ENCODE results near the gene SMIM41. TPM values are rescaled to one million over a fixed set of nuclear protein-coding genes. Genes with fewer than 3 reads are reported as not detected.

Gene SMIM41
- total and polyA plus RNA-seq, 4 donors: 0.03 to 0.50 (median 0.24) TPM; not detected in 1

- 22% methylated on average over 9 of the region's 9 CpGs for WGBS
- Histone ChIP-seq H3K4me1 (ENCODE audit: control insufficient read depth in 4 of 4, insufficient read depth in 4 of 4, low read length in 3 of 4) (peaks cover 8 to 39% (median 26%) of the 10 kb centered on the region in 4 donors), H3K27me3 (ENCODE audit: control insufficient read depth in 4 of 4, insufficient read depth in 4 of 4, low read length in 3 of 4) (no peaks in the 10 kb centered on the region), H3K4me3 (ENCODE audit: low read depth in 1 of 3, low read length in 3 of 3) (no peak overlapping the region), H3K36me3 (ENCODE audit: control insufficient read depth in 4 of 4, insufficient read depth in 3 of 4, low read depth in 1 of 4, low read length in 3 of 4) (peaks cover 5 to 24% (median 15%) of the 10 kb centered on the region in 4 donors), H3K9ac (ENCODE audit: low read depth in 1 of 2, low read length in 2 of 2) (peak overlapping the region in 1 of 2 donors; percentile 16), H3K9me3 (ENCODE audit: control insufficient read depth in 4 of 4, low read length in 3 of 4) (no peaks in the 10 kb centered on the region), H3K27ac (ENCODE audit: low read depth in 1 of 2, low read length in 2 of 2) (peak overlapping the region; percentile 80 to 81)
- DNase-seq (ENCODE audit: low spot score): no peak
- TF ChIP-seq HNF4A (conservative IDR thresholded peaks at IDR 0.05) (no peak), FOXA1 (IDR thresholded peaks at IDR 0.05) (no peak), ZBTB33 (IDR thresholded peaks at IDR 0.05) (no peak), RAD21 (IDR thresholded peaks at IDR 0.05) (no peak), GABPA (IDR thresholded peaks at IDR 0.05 in 1 of 2, conservative IDR thresholded peaks at IDR 0.05 in 1 of 2) (no peak), REST (IDR thresholded peaks at IDR 0.05) (no peak), FOXA2 (IDR thresholded peaks at IDR 0.05) (no peak), SP1 (IDR thresholded peaks at IDR 0.05) (no peak), JUND (IDR thresholded peaks at IDR 0.05) (no peak)
- TF ChIP-seq, protein P1, sequence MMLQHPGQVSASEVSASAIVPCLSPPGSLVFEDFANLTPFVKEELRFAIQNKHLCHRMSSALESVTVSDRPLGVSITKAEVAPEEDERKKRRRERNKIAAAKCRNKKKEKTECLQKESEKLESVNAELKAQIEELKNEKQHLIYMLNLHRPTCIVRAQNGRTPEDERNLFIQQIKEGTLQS (IDR thresholded peaks at IDR 0.05): no peak
- TF ChIP-seq, protein P2, sequence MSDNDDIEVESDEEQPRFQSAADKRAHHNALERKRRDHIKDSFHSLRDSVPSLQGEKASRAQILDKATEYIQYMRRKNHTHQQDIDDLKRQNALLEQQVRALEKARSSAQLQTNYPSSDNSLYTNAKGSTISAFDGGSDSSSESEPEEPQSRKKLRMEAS (IDR thresholded peaks at IDR 0.05): no peak
Observed at GRCh38 chr12:52081263-52081733, 1.8 kb downstream of the SMIM41 start.

GRCh38 chr12:52082026-52082668 lies 2.6 kb downstream of the SMIM41 start:
- peaks cover 0 to 15% (median 8%) of the 10 kb centered on the region in 4 donors for H3K36me3 ChIP-seq (ENCODE audit: control insufficient read depth in 4 of 4, insufficient read depth in 3 of 4, low read depth in 1 of 4, low read length in 3 of 4)
- DNase-seq (ENCODE audit: low spot score): peak; percentile 52
- H3K4me1 ChIP-seq (ENCODE audit: control insufficient read depth in 4 of 4, insufficient read depth in 4 of 4, low read length in 3 of 4): peaks cover 8 to 43% (median 26%) of the 10 kb centered on the region in 4 donors
- no peaks in the 10 kb centered on the region for H3K9me3 ChIP-seq (ENCODE audit: control insufficient read depth in 4 of 4, low read length in 3 of 4)
- 23% methylated on average over 13 of the region's 13 CpGs for WGBS
- H3K27ac ChIP-seq (ENCODE audit: low read depth in 1 of 2, low read length in 2 of 2): peak overlapping the region; percentile 80 to 81
- H3K27me3 ChIP-seq (ENCODE audit: control insufficient read depth in 4 of 4, insufficient read depth in 4 of 4, low read length in 3 of 4): no peaks in the 10 kb centered on the region
- H3K9ac ChIP-seq (ENCODE audit: low read depth in 1 of 2, low read length in 2 of 2): no peak overlapping the region
- H3K4me3 ChIP-seq (ENCODE audit: low read depth in 1 of 3, low read length in 3 of 3): peak overlapping the region in 1 of 3 donors; percentile 4
- TF ChIP-seq RXRA (IDR thresholded peaks at IDR 0.05) (peak; percentile 94 to 97), CTCF (IDR thresholded peaks at IDR 0.05; ENCODE audit: low read depth, low read length, missing input control) (no peak), RAD21 (IDR thresholded peaks at IDR 0.05) (peak; percentile 39 to 42), SP1 (IDR thresholded peaks at IDR 0.05) (peak; percentile 91), ZBTB33 (IDR thresholded peaks at IDR 0.05) (no peak), JUND (IDR thresholded peaks at IDR 0.05) (no peak), HNF4A (conservative IDR thresholded peaks at IDR 0.05) (peak; percentile 76 to 89), GABPA (IDR thresholded peaks at IDR 0.05 in 1 of 2, conservative IDR thresholded peaks at IDR 0.05 in 1 of 2) (peak in 1 of 2 donors; percentile 50), NR2F2 (IDR thresholded peaks at IDR 0.05) (peak; percentile 100), REST (IDR thresholded peaks at IDR 0.05) (peak; percentile 57), TAF1 (conservative IDR thresholded peaks at IDR 0.05) (no peak), YY1 (IDR thresholded peaks at IDR 0.05) (no peak)
